Measurements from ENCODE around the gene UMPS.
"Not testable (repeated sequence)": the region's sequence is repeated elsewhere in the genome, so short reads cannot be mapped to it uniquely, and the experiment has no call there.

Gene UMPS

GRCh38 chr3:124707656-124708062, 22.6 kb upstream of the UMPS start:
- no peak for FAIRE-seq

GRCh38 chr3:124714223-124714853, 15.9 kb upstream of the UMPS start:
- FAIRE-seq, result no peak

- no peak for FAIRE-seq
Observed at GRCh38 chr3:124722589-124722988, 7.7 kb upstream of the UMPS start.

- FAIRE-seq, result no peak
Observed at GRCh38 chr3:124730941-124731297, 667 bp downstream of the UMPS start.

GRCh38 chr3:124731760-124732159, 1.5 kb downstream of the UMPS start:
- FAIRE-seq, result no peak

GRCh38 chr3:124741027-124741426, 10.8 kb downstream of the UMPS start:
- FAIRE-seq, result no peak

GRCh38 chr3:124745756-124746155, 15.5 kb downstream of the UMPS start:
- no peak for FAIRE-seq

- no peak for FAIRE-seq
Observed at GRCh38 chr3:124747111-124747981, 17.1 kb downstream of the UMPS start.

- no peak for FAIRE-seq
Observed at GRCh38 chr3:124748560-124749198, 18.4 kb downstream of the UMPS start.

- not testable (repeated sequence) for FAIRE-seq
Observed at GRCh38 chr3:124749877-124750276, 19.6 kb downstream of the UMPS start.

GRCh38 chr3:124751501-124751900, 21.2 kb downstream of the UMPS start:
- FAIRE-seq, result no peak

- FAIRE-seq, result no peak
Observed at GRCh38 chr3:124752051-124752450, 21.8 kb downstream of the UMPS start.

GRCh38 chr3:124757926-124758325, 27.7 kb downstream of the UMPS start:
- FAIRE-seq, result not testable (repeated sequence)

GRCh38 chr3:124758851-124759635, 28.8 kb downstream of the UMPS start:
- no peak for FAIRE-seq

GRCh38 chr3:124759666-124760401, 29.6 kb downstream of the UMPS start:
- no peak for FAIRE-seq

GRCh38 chr3:124760601-124761000, 30.3 kb downstream of the UMPS start:
- no peak for FAIRE-seq

- no peak for FAIRE-seq
Observed at GRCh38 chr3:124761250-124761796, 31.1 kb downstream of the UMPS start.

GRCh38 chr3:124761935-124762660, 31.8 kb downstream of the UMPS start:
- FAIRE-seq, result no peak

GRCh38 chr3:124762661-124763011, 32.4 kb downstream of the UMPS start:
- FAIRE-seq, result no peak

GRCh38 chr3:124763206-124763605, 33.0 kb downstream of the UMPS start:
- FAIRE-seq, result no peak

- no peak for FAIRE-seq
Observed at GRCh38 chr3:124763644-124764358, 33.5 kb downstream of the UMPS start.
